ENCODE results near the gene MFN2. TPM values are rescaled to one million over a fixed set of nuclear protein-coding genes. Genes with fewer than 3 reads are reported as not detected.
A peak's percentile ranks its signal among the peaks of the same experiment; 100 is the strongest.
"Not testable (repeated sequence)": the region's sequence is repeated elsewhere in the genome, so short reads cannot be mapped to it uniquely, and the experiment has no call there.

Gene MFN2
- total and polyA plus RNA-seq, 8 donors: 45.4 to 82.0 (median 52.0) TPM

- intact Hi-C loops (cut with DNase I): no loop called here
- no peaks in the 10 kb centered on the region for H3K27me3 ChIP-seq
- H3K4me3 ChIP-seq: no peak overlapping the region
- no peak for TF ChIP-seq CTCF (IDR thresholded peaks at IDR 0.05)
- H3K36me3 ChIP-seq: peaks cover 0 to 23% of the 10 kb centered on the region in 2 donors
- H3K9me3 ChIP-seq: no peaks in the 10 kb centered on the region
- no peak for DNase-seq
- no peak for ATAC-seq
- peaks cover 0 to 17% of the 10 kb centered on the region in 2 donors for H3K4me1 ChIP-seq
- peak overlapping the region in 1 of 2 donors; percentile 25 for H3K27ac ChIP-seq
Measured at GRCh38 chr1:12035312-12035711, 55.1 kb downstream of the MFN2 start.

GRCh38 chr1:12037486-12038355, 57.5 kb downstream of the MFN2 start:
- H3K27me3 ChIP-seq: no peaks in the 10 kb centered on the region
- no peak overlapping the region for H3K4me3 ChIP-seq
- no peaks in the 10 kb centered on the region for H3K36me3 ChIP-seq
- DNase-seq (peak in 1 of 4 donors; percentile 40), ATAC-seq (no peak)
- peaks cover 0 to 17% of the 10 kb centered on the region in 2 donors for H3K4me1 ChIP-seq
- no peaks in the 10 kb centered on the region for H3K9me3 ChIP-seq
- no peak overlapping the region for H3K27ac ChIP-seq
- TF ChIP-seq CTCF (IDR thresholded peaks at IDR 0.05): no peak
- intact Hi-C loops (cut with DNase I): no loop called here

- Histone ChIP-seq H3K9me3 (no peaks in the 10 kb centered on the region), H3K27me3 (no peaks in the 10 kb centered on the region), H3K4me1 (peaks cover 0 to 11% of the 10 kb centered on the region in 2 donors), H3K27ac (no peak overlapping the region), H3K36me3 (no peaks in the 10 kb centered on the region), H3K4me3 (no peak overlapping the region)
- DNase-seq: peak in 1 of 4 donors; percentile 39
- intact Hi-C loops (cut with DNase I): no loop called here
- no peak for ATAC-seq
- TF ChIP-seq CTCF (IDR thresholded peaks at IDR 0.05): no peak
Measured at GRCh38 chr1:12038356-12039163, 58.3 kb downstream of the MFN2 start.

- intact Hi-C loops (cut with DNase I): no loop called here
Measured at GRCh38 chr1:12039164-12039525, 58.9 kb downstream of the MFN2 start.

GRCh38 chr1:12039824-12040456, 59.7 kb downstream of the MFN2 start:
- H3K4me3 ChIP-seq; ATAC-seq; H3K27me3 ChIP-seq; H3K4me1 ChIP-seq; H3K27ac ChIP-seq; H3K36me3 ChIP-seq; intact Hi-C loops (cut with DNase I); H3K9me3 ChIP-seq: not testable (repeated sequence)
- peak in 1 of 4 donors; percentile 1 for DNase-seq

More at GRCh38 chr1:12039164-12039525, 58.9 kb downstream of the MFN2 start:
- no peak overlapping the region for H3K4me3 ChIP-seq
- no peak for TF ChIP-seq CTCF (IDR thresholded peaks at IDR 0.05)
- H3K4me1 ChIP-seq: peaks cover 0 to 9% of the 10 kb centered on the region in 2 donors
- no peaks in the 10 kb centered on the region for H3K36me3 ChIP-seq
- ATAC-seq: no peak
- DNase-seq: peak in 1 of 4 donors; percentile 8
- H3K27me3 ChIP-seq: no peaks in the 10 kb centered on the region
- H3K9me3 ChIP-seq: no peaks in the 10 kb centered on the region
- no peak overlapping the region for H3K27ac ChIP-seq
